PC-9 (cell line): Measurements from ENCODE around the gene SNAP23.

Experiments
- CTCF ChIP-seq: fragments of 200-600 bp; sonication (generic); conservative IDR thresholded peaks from 2 replicates; pipeline ENCODE4 v1.6.1; 2017; ENCODE audit warnings: mixed run types, antibody characterized with exemption, mild to moderate bottlenecking, moderate library complexity
- EZH2 ChIP-seq: fragments of 200-600 bp; sonication (generic); IDR thresholded peaks from 2 replicates; pipeline ENCODE4 v1.8.0; 2017; ENCODE audit warnings: antibody characterized with exemption, low read depth

DNA sequence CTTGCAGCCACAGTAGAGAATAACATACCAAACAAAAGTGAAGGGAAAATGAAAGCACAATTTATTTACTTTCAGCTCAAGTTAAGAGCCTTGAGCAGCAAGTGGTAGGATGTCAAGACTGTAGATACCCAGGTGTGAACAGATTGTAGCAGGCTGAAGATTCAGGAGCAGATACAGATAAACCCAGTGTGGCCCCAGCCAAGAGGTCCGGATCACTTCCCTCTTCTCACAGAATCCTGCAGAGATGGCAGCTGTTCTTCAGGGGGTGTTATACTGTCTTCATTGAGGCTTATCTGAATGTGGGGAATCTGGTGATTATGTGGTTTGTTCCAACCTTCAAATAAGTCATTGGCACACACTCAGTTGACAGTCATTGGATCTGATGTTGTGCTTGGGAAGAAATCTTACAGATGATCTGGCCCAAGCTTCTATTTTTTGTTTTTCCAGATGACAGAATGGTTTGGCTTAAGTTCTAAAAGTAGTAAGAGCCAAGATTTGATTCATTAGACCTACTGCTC lies 82.1 kb downstream of the SNAP23 start:
- TF ChIP-seq CTCF (no peak), EZH2 (no peak)
